Tongue (tissue), 2 donors: ENCODE data around the gene PTPN2. TPM values are rescaled to one million over a fixed set of nuclear protein-coding genes. Genes with fewer than 3 reads are reported as not detected.
"Not testable (repeated sequence)": the region's sequence is repeated elsewhere in the genome, so short reads cannot be mapped to it uniquely, and the experiment has no call there.

Experiments used
- DNase-seq: peaks from one replicate; pipeline ENCODE4 v3.0.0-alpha.2; 2015
- total RNA-seq: library from RNA; depleted of rRNA; stranded (reverse); fragments of >200 nt; gene quantifications from one replicate; pipeline ENCODE4 v1.2.3, GENCODE V29; 2014

PTPN2 gene
- total RNA-seq = 27.9 TPM

DNA sequence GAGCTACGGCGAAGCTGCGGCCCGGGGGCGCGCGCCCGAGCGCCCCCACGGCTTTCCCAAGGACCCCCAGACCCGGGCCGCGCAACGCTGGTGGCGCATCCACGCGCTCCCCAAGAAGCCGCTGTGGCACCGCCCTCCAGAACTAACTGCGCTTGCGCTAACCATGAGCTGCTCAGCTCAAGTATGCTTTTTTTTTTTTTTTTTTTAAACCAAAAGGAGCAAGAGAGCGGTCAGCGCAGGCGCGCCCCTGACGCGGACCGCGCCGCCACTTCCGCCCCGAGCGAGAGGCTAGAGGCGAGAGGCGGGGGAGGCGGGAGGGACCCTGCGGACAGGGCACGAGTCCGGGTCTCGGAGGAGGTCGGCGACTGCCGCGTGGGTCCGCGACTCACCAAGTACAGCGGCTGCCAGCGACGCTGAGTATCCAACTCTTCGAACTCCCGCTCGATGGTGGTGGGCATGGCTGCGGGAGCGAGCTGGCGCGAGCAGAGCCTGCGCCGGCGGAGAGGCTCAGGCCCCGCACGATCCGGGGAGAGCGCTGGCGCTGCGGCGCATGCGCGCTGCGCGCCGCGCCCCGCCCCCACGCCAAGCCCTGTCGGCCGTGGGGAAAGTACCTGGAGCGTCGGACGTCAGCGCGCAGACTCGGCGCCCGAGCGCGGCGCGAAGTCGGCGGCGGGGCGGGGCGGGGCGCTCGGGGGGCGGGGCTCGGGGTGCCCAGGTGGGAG, at the start of gene PTPN2:
Gene PTPN2, minus strand, starts transcription at position 554 of the 722 bp plus-strand sequence. Its CDS starts 96 bp downstream, at position 458.
- DNase-seq = peak; percentile 97

DNA sequence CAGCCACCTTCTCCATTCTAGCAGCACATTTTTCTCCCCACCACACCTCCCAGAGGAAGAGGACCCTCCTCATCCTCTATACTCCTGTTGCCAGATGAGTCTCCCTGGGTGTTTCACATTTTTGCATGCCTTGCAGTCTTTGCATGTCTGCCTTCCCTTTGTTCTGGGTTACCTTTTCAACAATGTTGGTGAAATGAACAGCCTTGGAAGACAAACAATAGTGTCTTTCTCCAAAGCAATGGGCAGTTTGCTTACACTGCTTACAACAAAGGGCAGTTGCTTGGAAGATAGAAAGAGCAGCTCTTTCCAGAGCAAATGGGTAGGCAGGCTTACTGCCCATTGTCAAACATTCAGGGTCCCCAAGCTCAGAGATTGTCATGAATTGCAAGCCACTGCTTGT, 49.3 kb upstream of the PTPN2 start:
- no peak for DNase-seq

DNA sequence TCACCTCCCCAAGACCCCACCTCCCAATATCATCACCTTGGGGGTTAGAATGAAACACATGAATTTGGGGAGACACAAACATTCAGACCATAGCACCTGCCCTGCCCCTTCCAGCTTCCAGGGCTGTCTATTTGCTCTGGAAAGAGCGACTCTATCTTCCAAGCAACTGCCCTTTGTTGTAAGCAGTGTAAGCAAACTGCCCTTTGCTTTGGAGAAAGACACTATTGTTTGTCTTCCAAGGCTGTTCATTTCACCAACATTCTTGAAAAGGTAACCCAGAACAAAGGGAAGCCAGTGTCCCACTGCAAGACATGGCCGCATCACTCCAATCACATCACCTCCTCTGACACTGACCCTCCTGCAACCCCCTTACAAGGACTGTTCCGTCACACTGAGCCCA, 46.9 kb upstream of the PTPN2 start:
- no peak for DNase-seq

DNA sequence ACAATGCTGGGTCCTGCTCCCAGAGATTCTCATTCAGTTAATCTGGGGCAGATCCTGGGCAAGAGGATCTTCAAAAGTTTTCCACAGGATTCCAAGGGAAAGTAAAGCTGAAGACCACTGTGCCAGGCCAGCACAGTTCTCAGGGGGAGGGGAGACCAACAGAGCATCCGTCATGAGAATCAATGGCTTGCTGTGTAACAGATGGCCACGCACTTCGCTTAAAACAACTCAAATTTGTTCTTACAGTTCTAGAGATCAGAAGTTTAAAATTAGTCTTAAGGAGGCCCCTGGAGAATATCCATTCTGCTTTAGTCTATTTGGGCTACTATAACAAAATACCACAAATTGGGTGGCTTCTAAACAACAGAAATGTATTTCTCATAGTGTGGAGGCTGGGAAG, 46.3 kb upstream of the PTPN2 start:
- DNase-seq = no peak

DNA sequence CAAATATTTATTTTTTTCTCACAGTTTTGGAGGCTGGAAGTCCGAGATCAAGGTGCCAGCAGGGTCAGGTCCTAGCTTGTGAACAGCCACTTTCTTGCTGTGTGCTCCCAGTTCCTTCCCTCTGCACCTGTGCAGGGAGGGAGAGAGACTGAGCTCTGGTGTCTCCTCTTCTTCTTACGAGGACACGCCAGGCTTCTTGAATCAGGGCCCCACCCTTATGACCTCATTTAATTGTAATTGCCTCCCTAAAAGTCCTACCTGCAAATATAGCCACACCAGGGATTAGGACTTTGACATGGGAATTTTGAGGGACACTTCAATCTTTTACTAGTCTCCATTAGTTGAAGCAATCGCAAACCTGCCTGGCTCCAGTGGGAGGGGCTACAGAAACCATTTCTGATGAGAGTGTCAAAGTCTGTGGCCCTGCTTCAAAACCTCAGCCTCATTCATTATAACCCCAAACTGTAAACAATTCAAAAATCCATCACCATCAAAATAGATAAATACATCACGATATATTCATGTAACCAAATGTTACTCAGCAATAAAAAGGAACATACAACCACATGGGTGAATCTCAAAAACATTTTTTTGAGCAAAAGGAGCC, 45.5 kb upstream of the PTPN2 start:
- DNase-seq = no peak

DNA sequence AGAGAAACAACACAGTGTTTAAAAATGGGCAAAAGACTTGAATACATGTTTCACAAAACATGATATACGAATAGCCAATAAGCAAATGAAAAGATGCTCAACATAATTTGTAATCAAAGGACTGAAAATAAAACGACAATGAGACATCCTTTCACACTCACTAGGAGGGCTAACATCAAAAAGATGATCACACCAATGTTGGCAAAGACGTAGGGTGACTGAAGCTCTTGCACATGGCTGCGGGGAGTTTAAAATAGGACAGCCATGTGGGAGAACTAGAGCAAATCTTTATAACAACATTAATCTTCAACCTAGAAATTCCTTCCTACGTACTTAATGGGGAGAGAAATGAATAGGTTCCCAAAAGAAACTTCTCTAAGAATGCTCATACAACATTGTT, 44.6 kb upstream of the PTPN2 start:
- no peak for DNase-seq

DNA sequence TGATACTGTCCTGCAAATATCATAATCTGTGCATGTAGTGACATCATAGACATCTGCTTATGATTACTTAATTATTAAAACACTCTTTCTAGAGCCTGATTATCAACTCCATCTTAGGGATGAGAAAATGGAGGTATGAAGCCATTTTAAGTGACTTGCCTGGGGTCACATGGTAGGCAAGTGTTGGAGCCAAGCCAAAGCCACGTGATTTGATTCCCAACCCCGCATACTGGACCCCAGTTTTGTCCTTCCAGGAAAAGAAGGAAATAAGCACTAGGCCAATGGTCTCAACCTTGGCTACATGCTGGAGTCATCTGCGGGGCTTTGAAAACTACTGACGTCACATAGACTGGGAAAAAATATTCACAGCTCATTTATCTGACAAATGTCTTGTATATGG, 44.2 kb upstream of the PTPN2 start:
- no peak for DNase-seq

DNA sequence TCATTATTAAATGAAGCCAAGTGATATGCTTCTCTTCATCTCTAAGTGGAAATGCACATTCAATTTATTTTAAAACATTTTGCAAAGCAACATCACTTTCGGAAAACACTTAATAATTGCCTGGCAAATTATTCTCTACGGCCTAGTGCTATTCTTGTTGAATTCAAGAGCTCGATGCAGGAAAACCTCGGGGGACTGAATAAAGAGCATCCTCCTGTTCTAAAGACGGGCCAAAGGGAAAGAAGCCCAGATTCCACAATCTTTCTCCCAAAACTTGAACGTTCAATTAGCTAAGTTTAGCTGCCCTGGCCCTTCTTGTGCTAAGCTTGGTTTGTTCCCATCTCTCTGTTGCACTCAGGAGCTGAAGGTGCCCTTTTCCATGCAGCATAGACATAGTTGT, 40.6 kb upstream of the PTPN2 start:
- DNase-seq = no peak

DNA sequence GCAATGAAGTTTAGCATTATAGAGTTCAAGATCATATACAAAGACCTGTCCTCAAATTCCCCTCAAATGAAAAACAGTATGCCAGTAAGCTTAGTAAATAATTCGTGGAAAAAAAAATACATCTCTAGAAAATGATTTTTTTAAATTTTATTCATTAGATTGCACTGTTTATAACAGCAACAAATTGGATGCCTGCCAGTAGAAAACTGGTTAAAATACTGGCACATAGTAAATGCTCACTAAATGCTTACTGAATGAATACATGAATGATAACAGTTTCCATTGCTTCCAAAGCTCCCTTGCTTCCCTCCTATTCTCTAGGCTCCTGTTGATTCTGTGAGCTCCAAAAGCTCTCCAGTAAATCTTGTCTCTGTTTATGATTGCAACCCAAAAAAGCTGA, 38.2 kb upstream of the PTPN2 start:
- DNase-seq = no peak

DNA sequence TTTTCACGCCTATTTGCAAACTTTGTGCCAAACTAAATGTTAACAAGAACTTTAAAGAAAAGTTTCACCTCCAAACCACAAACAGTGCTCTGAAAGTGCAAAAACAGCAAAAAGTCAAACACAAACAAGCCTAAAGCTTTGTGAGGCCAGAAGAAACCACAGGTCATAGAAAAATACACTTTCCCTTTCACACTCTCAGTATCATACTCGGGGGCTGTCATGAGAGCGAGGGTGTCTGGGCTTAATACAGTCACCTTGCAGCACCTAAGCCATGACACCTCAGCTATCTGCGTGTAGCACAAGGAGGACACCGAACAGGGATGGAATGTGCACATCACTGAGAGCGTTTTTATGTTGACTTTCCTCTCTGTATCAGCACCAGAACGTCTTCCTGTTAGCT, 37.1 kb upstream of the PTPN2 start:
- DNase-seq = no peak

DNA sequence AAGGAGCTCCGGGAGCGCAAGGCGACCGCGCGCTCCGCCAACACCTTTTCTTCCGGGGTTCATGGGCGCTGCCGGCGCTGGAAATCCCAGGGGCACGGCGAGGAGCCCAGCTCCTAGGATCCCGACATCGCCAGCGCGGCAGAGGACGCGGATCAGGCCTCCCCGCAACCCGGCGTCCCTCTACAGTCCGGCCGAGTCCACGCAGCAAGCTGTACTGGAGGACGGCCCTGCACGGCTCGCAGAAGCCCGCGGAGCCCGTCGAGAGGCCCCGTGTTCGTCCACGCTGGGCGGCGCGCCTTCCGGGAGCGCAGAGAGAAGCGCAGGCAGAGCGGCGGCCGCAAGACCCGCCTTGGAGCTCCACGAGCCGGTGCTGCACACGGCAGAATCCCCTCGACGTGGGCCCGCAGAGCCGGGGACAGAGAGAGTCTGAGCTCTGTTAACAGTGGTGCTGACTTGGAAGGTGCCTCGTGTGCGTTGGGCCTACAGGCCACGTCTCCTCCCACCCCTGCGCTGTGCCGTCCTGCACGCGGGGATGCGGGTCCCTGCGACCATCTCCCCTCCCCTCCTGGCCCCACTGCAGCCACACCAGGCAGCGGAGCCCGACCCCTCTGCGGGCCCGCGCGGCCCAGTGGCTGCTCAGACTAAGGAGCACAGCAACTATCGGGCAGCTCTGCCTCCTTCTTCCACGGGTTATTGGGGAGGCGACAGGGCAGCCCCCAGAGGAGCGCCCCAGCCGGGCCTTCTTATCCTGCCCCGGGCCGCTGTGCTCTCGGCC, 28.1 kb upstream of the PTPN2 start:
- DNase-seq = peak; percentile 11

DNA sequence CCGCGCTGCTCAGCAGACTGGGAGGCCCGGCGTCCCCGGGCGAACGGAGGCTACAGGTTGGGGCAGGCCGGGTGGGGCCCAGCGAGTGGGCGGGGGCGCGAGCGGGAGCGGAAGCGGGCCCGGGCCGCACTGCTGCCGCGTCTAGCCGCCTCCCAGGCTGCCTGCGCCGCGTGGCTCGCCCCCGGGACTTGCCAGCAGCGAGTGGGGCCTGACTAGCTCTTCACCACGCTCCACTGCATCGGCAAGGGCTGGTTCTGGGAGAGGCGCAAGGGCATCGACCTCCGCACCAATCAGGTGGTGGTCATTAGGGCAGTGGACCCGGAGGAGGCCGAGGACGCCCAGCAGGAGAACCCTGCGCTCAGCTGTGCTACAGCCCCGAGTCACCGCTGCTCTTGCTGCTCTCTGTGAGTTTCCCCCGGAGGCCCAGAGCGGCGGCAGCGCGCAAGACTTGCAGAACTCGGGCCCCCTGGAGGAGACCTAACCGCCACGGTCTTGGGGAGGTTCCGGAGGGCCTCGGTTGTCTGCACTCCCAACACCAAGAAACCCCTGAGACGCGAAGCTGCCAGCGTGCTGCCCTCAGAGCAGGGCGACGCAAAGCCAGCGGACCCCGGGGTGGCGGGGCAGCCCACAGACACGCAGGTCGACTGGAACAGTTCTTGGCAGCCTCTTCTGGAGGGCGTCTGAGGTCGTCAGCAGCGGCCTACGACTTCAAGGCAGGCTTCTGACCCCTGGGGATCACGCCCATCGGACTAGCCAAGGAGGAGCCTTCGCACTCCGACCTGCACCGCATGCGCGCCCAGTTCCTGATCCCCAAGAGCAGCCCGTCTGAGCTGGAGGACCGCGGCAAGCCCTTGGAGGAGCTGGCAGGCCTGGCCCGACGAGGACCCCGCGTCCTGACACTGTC, 27.2 kb upstream of the PTPN2 start:
- peak; percentile 41 for DNase-seq

DNA sequence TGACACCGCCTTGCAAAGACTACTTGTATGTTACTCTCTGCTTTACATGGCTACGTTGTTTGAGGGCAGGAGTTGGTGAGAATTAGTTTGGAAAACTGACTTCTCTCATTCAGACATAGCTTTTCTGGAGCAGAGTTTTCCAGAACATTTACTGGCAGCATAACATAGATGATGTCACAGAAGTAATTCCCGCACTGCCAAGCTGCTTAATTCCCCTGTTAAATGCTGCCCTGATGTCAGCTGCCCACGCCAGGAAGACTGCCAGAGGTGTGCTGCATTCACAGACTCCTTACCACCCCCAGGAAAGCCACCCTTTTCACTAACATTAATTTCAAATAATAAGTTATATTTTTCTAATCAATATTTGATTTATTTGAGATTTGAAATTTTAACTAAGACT, 24.7 kb upstream of the PTPN2 start:
- DNase-seq = peak; percentile 24

DNA sequence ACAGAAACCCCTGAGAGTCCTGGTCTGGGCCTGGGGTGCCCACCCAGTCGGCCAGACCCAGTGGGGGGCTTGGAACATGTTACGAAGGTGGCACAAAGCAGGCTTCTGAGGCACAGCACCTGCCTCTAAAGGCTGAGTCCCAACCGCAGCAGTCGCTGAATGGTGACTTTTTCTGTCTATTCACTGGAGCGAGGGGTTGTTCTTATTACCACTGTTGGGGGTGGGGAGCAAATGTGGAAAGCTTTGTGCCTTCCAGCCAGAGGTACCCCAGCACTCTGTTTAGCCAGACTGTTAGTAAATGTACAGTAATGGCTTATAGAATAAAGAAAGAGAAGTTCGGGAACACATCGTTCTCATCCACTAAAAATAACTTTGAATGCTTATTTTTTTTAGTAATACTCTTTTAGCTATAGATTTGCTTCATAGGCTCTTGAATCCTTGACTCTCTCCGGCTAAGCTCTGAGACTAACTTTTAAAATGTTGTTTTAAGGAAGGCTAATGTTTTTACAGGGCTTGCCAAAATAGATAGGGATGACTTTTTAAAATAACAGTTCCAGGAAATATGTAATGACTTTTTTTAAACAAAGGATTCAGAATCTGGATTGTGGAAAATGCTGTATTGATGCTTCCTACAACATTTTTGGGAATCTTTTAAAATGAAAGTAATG, 23.4 kb upstream of the PTPN2 start:
- no peak for DNase-seq

DNA sequence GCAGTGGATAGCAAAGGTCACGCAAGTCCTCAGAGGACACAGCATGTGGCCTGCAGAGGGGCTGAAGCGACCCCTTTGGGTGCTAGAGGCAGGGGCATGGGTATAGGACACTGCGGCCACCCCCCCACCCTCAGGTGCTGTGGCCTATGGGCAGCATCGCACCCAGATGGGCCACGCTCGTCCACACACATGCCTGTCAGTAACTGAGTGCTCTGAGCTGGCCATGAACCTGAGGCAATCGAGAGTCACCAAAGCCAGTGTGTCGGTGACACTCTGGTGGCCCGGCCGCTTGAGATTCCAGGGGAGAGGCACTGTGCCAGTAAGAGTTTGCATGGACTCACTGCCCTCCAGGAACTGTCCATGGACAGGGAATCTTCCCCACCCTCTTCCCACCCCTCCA, 22.7 kb upstream of the PTPN2 start:
- DNase-seq = no peak

DNA sequence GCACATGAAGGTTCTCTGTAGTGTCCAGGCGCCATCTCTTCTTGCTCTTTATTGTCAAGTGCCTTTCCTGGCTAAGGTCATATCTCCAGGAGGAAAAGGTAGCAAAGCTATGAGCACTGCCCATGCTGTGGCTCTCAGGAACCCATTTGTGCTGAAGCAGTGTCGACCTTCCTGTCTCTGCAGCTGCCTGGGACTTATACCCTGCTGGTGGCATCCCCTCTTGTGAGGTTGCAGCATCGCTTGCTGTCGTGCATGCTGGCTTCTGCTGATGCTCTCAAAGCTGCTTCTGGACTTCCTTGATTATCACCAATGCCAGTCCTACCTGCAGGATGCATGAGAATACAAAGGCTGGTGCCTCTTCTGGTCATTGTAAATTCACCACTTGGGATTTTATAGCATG, 22.1 kb upstream of the PTPN2 start:
- no peak for DNase-seq

DNA sequence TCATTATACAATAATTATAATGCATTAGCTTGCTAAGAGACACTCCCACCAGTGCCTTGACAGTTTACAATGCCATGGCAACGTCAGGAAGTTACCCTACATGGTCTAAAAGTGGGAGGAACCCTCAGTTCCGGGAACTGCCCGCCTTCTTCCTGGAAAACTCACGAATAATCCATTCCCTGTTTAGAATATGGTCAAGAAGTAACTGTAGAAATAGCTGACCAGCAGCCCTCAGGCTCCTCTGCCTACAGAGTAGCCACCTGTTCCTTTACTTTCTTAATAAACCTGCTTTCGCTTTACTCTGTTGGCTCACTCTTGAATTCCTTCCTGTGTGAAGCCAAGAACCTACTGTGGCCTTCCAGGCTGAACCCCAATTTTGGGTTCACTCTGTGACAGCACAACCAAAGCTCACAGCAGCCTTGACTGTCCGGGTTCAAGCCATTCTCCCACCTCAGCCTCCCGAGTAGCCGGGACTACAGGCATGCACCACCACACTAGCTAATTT, 20.0 kb upstream of the PTPN2 start:
- peak; percentile 45 for DNase-seq

DNA sequence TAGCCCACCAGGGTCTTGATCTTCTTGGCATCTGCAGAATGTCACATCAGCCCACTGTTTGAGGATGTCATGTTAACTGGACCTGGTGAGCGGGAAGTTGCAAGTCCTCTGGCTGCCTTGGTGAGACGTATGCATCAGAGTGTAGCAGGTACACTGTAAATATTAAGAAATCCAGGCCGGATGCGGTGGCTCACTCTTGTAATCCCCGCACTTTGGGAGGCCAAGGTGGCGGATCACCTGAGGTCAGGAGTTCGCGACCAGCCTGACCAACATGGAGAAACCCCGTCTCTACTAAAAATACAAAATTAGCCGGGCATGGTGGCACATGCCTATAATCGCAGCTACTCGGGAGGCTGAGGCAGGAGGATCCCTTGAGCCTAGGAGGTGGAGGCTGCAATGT, 17.2 kb upstream of the PTPN2 start:
- DNase-seq = not testable (repeated sequence)

DNA sequence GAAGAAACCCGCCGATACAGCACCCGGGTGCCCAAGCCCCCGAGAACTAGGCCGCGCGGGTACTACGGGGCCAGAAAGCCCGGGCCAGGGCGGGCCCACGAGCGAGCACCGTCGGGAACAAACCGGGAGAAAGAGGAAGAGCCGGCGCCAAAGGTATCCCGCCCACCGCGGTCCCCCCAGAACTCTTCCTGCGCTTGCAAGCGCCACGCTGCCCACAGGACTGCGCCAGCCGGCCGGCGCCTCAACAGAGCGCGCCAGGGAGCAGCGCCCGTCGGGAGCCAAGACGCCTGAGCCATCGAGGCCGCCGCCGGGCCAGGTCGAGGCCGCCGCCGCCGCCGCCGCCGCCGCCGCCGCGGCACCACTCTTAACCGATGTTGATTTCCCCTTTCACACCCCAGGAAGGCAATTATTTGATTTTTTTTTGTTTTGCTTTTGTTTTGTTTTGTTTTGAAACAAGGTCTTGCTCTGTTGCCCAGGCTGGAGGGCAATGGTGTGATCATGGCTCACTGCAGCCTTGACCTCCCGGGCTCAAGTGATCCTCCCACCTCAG, 12.8 kb upstream of the PTPN2 start:
- DNase-seq = not testable (repeated sequence)

DNA sequence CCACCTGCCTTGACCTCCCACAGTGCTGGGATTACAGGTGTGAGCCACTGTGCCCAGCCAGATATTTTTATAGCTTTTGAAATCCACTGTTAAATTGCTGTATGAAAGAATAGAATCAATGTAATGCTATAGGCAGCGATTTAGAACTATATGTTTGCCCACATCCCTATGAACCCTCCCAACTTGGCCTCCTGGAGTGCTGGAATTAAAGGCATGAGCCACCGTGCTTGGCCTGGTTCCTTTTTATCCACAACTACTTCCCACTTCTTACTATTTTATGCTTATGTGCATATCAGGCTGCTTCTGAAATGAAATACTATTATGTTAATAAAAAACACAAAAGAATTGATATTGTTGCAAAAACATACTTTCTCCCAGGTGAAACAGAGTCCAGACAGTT, 11.6 kb upstream of the PTPN2 start:
- DNase-seq = no peak

DNA sequence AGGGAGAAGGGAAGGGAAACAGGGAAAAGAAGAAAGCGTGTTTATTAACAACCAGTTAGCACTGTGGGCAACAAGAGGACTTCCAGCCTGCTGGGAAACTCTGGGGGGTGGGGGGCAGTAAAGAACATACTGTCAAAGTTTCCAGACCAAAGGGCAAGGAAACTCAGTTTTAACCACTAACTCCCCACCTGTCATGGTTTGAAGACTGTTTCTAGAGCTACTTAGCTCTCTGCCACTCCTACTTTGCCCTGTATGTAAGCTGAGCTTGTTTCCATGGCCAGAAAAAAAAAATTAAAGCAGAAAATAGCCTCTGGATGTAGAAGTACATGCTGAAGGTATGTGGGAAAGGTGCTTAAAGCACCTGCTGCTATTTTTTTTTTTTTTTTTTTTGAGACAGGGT, 11.0 kb upstream of the PTPN2 start:
- no peak for DNase-seq
